K562 (cell line): ENCODE results near the gene CIB1. TPM values are rescaled to one million over a fixed set of nuclear protein-coding genes. Genes with fewer than 3 reads are reported as not detected.

Experiments used
- ARID1B ChIP-seq: fragments of 450-650 bp; IDR thresholded peaks from 2 replicates; pipeline ENCODE4 v1.6.1; 2016; ENCODE audit warnings: antibody characterized with exemption, mild to moderate bottlenecking, inconsistent platforms
- CEBPG ChIP-seq, 3 experiments: fragments of 200-800 bp in 1 of 3; sonication (Bioruptor generic) in 1 of 3; sonication (generic) in 1 of 3; formaldehyde crosslinking in 1 of 3; IDR thresholded peaks in 2 of 3; conservative IDR thresholded peaks in 1 of 3; 2 replicates each; pipeline versions ENCODE4 v1.6.1 to v1.8.0; 2016 to 2022; ENCODE audit warnings: missing compliant biosample characterization in 2 of 3, missing genetic modification characterization in 2 of 3, mild to moderate bottlenecking in 1 of 3, missing genetic modification reagents in 1 of 3
- ELF2 ChIP-seq: fragments of 250-450 bp; sonication (Bioruptor Pico); IDR thresholded peaks from 2 replicates; pipeline ENCODE4 v1.5.0; 2021; ENCODE audit warnings: mild to moderate bottlenecking
- HDAC3 ChIP-seq: fragments of 450-650 bp; IDR thresholded peaks from 2 replicates; pipeline ENCODE4 v1.6.1; 2018; ENCODE audit warnings: borderline replicate concordance, mild to moderate bottlenecking, moderate library complexity; ENCODE audit not compliant: partially characterized antibody
- NR1H2 ChIP-seq: sonication (generic); formaldehyde crosslinking; IDR thresholded peaks from 2 replicates; pipeline ENCODE4 v1.4.0; 2020; ENCODE audit warnings: mild to moderate bottlenecking, missing genetic modification reagents
- PHF8 ChIP-seq: fragments of 200-600 bp; sonication (generic); IDR thresholded peaks from 2 replicates; pipeline ENCODE4 v1.6.1; 2012; ENCODE audit warnings: mixed run types, mild to moderate bottlenecking, inconsistent platforms, low read length, moderate library complexity, borderline replicate concordance
- POU5F1 ChIP-seq: fragments of 150-350 bp; IDR thresholded peaks from 2 replicates; pipeline ENCODE4 v1.6.1; 2014; ENCODE audit warnings: borderline replicate concordance, low read length, low read depth, mild to moderate bottlenecking; ENCODE audit not compliant: partially characterized antibody
- TCF3 ChIP-seq: sonication (generic); formaldehyde crosslinking; IDR thresholded peaks from 2 replicates; pipeline ENCODE4 v1.4.0; 2020; ENCODE audit warnings: mild to moderate bottlenecking, missing genetic modification reagents
- ZNF175 ChIP-seq: fragments of 200-800 bp; sonication (Bioruptor generic); IDR thresholded peaks from 2 replicates; pipeline ENCODE4 v1.6.1; 2016; ENCODE audit warnings: low read depth, mild to moderate bottlenecking, missing genetic modification characterization, missing compliant biosample characterization
- ZNF277 ChIP-seq: fragments of 250-450 bp; sonication (Bioruptor Pico); IDR thresholded peaks from 2 replicates; pipeline ENCODE4 v1.8.0; 2022; ENCODE audit warnings: inconsistent platforms, mild to moderate bottlenecking, moderate library complexity, borderline replicate concordance
- polyA plus RNA-seq, 8 experiments: library from polyadenylated mRNA; depleted of rRNA in 4 of 8; stranded (reverse) in 5 of 8; unstranded in 3 of 8; fragments of >200 nt; fragmentation: Nextera tagmentation in 2 of 8; fragmentation: Illumina TruSeq in 1 of 8; extraction: Ambion mirVana in 2 of 8; extraction: Trizol in 1 of 8; gene quantifications; 2 replicates each; pipeline versions ENCODE4 v1.2.1 to v1.2.3, GENCODE V29; 2011 to 2014; ENCODE audit warnings: inconsistent platforms in 1 of 8, missing spikeins in 1 of 8
- total RNA-seq, 7 experiments: library from RNA; depleted of rRNA in 6 of 7; stranded (reverse); fragments of >200 nt in 6 of 7; fragmentation: Illumina TruSeq in 2 of 7; extraction: Trizol in 2 of 7; gene quantifications; 2 replicates each; pipeline versions ENCODE4 v1.2.1 to v1.2.3, GENCODE V29; 2011 to 2021; ENCODE audit warnings: low replicate concordance in 1 of 7

CIB1 gene
- total and polyA plus RNA-seq, 9 of the 15 experiments (the other 6 are each of a cell fraction or from before 2014, with no cell fraction given): 14.9 to 136 (median 64.5) TPM

GRCh38 chr15:90213818-90214204, 19.9 kb downstream of the CIB1 start (continued):
- TF ChIP-seq ELF2 (no peak), PHF8 (no peak), NR1H2 (CRISPR knock-in tag) (no peak), TCF3 (CRISPR knock-in tag) (no peak), ARID1B (no peak), HDAC3 (no peak), CEBPG (CRISPR knock-in tag; IDR thresholded peaks at IDR 0.05) (no peak), CEBPG (tag; conservative IDR thresholded peaks at IDR 0.05 in 1 of 2, IDR thresholded peaks at IDR 0.05 in 1 of 2) (no peak), ZNF175 (CRISPR knock-in tag) (no peak), ZNF277 (CRISPR knock-in tag) (no peak), POU5F1 (no peak)
